Stimulated activated CD8-positive, alpha-beta memory T cell treated with anti-CD3 and anti-CD28 coated beads, Interleukin-4, amount 100 ng/mL, for 4 hours (primary cell): ENCODE measurements around the gene SMARCD3.

ENCODE experiments used
- DNase-seq, 2 donors: peaks; one replicate each; pipeline ENCODE4 v3.0.0-alpha.2; 2020; ENCODE audit warnings: low read depth in 2 of 2, low spot score in 1 of 2

The SMARCD3 gene

DNA sequence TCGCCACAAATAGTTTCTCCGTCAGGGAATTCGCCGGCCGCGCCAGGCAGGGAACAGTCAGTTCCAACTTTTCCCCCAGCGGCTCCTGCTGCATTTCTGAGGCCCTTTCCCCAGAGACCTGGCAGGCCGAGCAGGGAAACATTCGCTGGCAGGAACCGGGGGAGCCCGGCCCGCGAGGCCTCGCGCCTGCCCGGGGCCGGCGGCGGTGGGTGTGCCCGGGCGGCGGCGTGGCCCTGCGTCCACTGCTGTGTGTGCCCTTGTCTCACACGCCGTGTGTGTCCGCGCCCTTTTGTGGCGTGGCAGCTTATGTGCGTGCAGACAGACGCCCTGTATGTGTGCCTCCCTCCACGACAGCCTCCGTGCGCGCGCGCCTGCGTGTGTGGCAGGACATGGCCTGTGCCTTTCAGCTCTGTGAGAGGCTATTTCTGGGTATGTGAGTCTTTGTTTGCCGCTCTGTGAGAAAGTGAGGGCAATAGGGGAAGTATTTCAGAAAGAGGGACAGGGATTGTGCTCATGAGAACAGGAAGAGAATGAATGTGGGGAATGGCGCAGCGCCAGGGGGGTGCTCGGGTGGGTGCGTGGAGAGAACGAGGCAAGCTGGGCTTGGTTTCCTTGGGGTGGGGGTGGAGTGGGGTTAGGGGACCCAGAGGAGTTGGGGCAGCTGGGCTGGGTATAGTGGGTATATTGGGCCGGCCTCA lies 689 bp upstream of the SMARCD3 start:
- no peak for DNase-seq

DNA sequence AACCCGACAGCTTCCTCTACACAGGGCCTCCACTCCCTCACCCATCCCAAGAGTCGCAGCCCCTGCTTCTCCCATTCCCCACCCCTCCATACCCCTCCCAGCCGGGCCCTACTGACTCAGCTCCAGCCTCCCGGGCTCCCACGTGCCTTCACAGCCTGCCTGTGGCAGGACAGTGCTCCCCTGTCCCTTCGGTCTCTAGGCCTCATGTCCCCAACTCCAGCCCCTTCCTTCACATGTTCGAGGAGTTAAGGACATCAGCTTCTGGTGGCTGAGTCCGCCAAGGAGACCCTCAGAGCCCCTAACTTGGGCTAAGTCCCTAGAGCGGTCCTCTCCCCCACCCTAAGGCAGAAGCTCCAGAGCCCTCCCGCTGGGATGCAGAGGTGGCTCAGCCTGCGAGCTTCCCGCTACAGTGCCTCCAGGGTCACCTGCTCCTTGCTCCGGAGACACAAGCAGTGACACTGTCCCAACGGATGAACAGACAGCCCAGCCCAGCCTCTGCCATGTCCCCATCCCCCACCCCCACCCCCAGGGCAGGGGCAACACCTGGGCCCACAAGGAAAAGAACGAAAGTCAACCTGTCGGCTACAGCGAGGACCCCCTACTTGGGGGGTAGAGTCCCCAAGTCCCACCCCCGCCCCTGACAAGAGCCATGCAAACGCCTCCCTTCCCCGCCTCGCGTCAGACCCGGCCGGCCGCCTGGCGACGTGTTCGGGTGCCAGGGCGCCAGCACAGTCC lies 716 bp downstream of the SMARCD3 start:
- no peak for DNase-seq

DNA sequence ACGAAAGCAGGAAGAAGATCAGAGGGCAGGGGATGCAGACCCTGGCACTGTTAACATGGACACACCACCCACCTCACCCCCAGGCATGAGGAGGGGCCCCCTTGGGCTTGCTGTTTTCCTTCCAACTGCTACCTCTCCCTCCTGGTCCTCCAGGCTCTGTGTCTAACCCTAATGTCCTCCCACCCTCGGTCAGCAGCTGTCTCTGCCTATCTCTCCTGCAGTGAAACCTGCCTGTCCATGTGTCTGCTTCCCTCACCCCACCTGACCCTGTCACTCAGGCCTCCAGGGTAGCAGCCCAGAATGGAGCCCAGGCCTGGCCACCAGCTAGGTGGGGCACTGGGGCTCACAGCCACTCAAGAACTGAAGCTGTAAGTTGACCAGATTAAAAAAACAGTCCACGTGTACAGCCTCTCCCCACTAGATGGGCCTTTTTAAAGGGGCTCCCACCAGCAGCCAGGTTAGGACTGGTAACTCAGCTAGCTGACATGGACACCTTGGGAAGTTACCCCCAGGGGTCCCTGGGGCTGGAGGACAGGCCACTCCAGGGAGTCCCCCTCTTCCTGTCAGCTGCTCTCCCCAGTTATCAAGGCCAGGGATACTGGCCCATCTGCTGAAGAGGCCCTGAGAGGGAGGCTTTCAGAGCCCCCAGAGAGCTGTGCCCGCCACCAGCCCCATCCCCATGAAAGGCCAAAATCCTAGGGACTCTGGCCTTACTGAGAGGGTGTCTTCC lies 1.5 kb downstream of the SMARCD3 start:
- no peak for DNase-seq

DNA sequence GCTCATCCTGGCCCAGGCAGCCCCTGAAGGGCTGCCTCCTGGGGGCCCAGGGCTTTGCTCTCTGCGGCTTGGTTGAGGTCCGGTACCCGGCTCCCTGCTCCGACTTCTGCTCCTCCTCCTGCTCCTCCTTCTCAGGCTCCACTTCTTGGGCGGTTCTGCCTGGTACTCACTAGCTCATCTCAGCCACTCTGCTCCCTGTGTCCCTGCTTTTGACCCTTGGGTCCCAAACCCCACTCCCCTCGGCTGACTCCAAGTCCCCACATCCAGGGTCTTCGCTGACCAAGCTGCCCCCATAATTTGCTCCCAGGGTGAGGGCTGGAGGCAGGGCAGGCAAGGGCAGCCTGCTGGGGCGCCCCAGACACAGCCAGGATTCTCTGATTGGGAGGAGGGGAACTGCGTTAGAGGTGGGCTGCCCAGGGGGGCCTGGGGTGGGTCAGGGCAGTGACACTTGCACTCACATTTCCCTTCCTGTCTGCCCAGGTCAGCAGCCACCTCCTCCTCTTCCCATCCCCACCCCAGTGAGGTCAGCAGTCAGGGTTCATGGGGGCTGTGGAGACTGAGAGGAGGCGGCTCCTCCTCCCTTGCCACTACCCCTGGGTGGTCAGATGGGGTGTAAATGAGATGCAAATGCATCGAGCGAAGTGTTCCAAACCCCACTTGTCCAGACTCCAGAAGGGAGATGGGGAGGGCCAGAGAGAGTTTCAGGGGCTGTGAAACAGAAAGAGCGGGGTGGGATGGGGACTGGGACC lies 2.2 kb downstream of the SMARCD3 start:
- no peak for DNase-seq

DNA sequence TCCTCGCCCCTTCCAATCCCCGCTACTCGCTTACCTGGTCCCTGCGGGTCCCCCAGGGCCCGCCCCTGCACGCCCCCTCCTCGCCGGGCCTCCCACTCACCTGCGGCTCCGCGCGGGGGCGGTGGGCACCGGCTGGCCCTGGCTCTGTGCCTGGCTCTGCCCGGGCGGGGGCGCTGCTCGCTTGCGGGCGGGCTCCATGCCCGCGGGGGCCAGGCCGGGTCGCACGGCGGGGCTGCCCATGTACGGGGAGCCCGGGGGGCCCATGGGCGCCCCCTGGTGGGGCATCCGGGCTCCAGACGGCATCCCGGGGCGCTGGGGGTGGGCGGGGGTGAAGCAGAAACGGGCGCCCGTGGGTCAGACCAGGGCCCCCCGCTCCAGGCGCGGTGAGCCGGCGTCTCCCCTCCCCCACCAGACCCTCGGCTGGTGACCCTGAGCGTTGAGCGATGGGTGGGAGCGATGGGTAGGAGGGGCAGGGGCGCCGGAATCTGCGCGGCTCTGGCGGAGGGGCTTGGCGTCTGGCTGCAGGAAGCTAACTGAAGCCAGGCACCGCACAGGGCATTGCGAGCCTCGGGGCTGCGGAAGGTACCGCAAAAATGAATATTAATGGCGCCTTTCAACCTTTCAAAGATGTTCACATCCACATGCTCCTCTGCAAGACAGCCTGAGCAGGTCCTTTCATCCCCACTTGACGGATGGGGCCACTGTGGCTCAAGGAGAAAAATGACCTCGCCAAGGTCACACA lies 3.0 kb downstream of the SMARCD3 start:
- no peak for DNase-seq

DNA sequence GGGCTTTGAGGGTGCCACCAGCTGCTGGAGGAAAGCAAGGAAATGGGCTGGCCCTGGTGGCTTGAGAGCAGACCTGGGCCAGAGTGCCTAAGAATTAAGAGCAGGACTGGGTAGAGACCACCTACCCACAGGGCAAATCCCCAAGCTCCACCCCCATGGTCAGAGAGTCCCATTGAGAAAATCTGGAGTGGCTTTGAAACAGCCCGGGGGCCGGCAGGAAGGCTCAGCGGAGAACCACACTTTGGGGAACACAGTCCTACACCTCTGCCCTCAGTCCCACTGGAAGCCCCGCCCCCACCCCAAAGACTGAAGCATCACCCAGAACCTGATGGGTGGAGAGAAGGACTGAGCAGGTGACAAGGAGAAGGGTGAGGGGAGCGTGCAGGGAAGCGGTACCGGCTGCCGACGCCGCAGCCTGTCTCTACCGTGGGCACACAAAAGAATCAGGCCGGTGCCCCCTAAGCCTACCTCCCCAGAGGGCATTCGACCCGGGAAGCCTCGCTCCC lies 3.6 kb downstream of the SMARCD3 start:
- DNase-seq, result no peak

DNA sequence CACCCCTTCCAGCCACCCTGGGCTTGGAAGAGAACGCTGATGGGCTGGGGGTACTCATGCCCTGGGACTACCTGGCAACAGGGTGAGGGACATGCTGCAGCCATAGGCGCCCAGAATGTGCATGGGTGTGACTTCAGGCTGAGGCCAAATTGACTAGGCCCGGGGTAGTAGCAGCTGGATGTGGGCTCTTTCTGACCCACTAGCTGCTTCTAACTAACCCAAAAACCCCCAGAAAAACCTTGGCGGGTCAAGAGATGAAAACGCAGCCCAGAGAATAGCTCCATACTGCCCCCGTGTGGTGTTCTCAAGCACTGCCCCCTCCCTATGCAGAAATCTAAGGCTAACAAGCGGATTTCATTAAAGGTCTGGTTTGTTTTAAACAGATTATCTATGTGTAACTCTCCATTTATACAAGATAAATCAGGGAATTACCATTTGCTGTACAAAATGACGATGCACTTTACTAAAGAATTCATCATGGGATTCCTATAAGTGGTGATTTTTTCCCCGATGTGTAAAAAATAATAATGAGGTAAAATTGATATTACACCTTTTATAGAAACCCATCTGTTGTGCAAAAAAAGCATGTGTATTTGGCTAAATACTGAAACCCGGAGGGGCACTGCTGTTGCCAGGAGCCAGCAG lies 4.2 kb downstream of the SMARCD3 start:
- DNase-seq, result no peak

DNA sequence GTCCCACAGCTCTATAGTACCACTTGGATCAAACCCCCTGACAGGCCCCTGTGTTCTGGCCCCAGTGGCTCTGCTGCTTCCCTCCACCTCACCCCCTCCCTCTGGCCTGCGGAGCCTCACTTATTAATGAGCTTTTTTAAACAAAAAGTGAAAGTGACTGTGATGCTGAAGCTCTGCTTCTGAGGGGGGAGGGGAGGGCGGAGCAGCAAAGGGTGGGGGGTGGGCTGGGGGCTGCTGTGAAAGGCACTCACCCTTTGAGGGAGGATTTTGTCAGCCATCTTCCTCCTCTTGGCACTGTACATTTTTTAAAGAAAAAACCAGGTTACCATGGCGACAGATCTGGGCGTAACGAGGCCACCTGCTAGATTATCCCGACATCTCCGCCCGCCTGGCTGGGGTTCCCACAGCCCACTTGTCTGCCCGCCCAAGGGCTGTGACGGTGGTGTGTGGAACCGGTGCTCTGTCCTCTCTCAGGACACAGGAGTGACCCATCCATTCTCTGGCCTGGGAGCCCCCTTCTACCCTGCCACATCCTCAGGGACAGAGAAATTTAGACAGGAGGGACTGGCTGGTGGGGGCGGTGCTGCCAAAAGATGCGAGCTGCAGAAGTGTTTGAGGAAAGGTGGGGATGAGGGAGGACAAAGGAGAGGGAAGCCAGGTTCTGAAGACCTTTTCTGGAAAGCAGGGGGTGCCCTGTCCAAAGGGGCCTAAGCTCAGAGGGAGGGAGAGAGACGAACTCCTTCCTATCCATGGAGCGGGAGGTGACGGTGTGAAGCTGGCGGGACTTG lies 4.9 kb downstream of the SMARCD3 start:
- no peak for DNase-seq

DNA sequence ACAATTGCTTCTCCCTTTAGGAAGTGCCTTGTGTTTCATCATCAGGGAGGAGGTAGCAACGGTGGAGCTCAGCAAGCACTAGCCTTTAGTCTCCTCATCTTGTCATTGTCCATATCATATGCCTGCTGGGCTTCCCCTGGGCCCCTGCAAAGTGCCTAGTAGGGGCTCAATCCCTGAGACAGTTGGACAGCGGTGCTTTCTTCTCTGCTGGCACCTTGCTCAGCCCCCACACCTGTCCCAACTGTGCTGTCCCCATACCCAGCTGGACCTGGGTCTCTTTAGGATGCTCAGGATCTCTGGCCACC lies 5.5 kb downstream of the SMARCD3 start:
- DNase-seq, result no peak

DNA sequence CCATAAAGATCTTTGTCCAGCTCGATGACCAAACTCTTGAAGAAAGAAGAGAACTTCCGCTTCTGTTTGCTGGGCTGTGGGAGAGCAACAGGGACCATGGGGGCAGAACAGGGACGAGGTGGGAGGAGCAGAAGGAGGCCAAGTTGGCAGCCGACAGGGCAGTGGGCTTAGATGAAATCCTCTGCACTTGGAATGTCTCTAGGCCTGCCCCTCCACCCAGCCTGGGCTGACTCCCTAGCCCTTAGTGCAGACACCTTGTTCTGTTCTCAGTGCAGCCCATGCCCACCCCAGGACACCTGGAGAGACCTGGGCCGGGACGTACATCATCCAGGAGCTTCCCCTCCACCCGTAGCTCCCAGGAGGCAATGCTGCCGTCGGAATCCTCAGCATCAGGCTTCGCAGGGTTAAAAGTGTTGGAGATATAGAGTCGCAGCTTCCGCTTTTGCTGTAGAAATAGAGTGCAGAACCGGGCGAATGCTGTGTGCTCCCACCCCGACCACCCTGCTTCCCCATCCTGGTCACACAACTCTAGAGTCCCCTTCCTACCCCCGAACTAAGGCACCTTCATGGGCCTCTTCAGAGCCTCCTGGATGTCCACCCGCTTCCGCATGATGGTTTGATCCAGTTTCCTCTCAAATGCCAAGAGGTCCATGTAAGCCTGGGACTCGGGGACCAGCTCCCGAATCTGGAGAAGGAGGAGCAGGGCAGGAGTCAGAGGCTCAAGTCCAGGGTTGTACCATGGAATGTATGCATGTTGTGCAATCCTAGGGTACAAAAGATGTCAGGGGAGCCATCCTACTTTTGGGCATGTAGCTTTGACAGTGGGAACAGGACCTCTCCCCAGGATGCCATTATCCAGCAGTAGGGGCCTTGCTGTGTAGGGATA lies 6.1 kb downstream of the SMARCD3 start:
- DNase-seq, result no peak

DNA sequence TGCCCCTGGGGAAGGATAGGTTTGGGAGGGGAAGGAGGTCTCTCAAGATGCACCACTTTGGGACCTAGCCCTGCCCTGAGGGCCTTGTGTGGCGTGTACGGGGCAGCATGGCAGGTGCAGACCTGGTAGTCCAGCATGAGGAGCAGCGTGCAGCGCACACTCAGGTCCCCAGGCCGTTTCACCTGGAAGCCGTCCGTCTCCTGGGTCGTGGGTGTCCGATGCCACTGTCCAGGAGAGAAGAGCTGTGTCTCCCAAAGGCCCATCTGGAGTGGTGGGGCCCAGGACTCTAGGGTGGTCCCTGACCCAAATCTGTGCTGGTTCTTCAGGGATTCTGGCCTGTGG lies 6.8 kb downstream of the SMARCD3 start:
- no peak for DNase-seq

DNA sequence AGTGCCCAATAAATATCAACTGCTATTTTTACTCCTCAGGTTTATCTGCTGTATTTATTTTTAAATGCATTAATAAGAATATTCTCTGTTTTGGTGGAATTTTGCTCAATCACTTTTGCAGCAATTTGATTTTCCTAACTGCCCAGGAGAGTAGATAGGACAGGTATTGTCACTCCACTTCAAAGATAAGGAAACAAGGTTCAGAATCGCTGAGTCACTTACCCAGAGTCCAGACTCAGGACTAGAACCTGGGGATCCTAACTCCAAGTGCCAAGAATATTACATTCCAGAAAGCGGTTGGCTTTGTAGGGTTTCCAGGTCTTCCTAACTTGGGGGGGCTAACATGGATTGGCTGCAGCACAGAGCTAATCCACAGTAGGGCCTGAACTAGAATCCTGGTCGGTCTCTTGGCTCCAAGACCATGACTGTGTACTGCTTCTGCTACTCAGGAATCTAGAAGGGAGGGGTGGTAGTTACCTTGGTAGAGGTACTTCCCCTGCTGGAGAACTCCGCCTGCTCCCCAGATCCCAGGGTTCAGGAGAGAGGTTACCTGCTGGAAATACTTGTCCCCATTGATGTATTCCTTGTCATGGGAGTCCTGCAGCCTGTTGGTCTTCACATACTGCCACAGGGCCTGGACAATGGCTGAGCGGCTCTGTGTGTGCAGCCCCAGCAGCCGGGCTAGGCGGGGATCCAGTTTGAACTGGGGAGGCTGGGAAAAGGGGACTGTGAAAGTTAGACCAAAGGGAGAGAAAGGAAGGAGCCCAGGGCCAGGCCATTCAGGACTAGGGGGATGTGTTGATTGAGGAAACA lies 7.3 kb downstream of the SMARCD3 start:
- DNase-seq, result no peak

DNA sequence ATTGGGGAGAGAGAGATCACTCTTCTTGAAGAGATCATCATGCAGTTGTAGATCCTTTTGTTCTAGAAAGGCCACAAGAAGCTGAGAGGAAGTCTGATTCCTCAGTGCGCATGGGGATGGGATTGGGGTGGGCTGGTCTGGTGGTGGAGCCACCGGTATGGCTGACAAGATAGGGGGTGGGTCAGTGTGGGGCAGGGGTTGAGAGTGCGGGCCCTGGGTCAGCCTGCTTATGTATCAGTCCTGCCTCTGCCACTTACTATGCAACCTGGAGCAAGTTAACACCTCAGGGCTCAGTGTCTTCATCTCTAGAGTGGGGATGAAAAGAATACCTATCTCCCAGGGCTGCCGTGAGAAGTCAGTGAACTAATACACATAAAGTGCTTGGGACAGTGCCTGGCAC lies 8.0 kb downstream of the SMARCD3 start:
- no peak for DNase-seq

DNA sequence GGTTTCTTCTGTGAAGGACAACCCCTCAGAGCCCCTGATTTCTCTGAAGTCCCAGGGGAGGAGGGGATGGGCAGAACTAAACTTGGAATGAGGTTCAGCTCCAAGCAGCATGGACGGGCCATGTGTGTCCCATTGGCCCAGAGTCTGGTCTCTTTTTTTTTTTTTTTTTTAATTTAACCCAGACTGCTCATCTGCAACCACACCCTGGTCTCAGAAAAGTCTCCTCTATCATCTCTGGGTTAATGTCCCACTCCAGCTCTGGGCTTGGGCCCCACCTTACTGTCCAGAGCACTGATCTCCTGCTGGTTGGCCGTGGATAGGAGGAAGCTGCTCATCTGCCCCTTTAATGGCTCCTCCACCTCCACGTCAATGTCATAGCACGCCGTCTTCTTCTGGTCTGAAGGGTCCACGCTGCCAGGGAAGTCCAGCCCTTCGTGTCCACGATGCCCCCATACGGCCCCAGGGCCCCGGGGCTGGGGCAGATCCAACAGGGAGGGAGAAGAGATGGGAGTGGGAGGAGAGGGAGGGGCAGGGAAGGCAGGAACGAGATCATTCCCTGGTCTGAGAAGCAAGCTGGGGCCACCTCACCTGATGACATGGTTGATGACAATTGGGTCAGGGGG lies 8.5 kb downstream of the SMARCD3 start:
- no peak for DNase-seq

DNA sequence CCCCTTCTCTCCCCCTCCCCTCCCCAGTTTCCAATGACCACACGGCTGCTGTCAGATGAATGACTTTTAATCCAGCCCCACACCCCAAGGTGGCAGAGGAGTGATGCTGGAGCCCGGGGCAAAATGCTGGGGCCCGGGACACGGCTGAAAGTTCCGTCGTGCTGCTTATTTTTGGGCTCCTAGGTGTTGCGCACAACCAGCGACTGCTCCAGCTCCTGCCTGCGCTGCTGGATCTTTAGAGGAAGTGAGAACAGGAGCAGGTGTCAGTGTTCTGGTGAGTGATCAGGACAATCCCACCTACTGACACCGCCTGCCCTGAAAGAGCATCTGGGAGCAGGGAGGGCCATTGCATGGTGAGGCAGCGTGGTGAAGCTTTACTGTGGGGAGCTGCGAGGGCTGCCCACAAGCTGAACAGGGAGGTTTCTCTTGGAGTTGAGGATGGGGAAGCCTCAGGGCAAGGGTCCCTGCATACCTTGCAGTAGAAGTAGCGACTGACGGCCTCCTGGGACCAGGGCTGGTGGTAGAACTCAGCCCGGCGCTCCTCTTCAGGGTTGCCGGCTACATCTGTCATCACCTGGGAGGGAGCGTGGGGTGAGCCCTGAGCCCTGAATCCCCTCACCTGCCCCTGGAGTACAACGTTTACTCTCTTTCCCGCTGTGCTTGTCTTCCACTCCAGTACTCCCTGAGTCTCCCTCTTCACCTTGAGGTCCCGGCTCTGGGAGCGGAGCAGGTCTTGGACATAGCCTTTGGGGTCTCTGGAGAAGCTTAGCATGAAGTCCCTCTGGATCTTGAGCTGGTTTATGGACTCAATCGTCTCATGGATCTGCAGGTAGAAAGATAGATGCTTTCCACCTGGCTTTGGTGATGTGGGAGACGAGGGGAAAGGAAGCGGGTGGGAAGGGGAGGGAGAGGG lies 9.3 kb downstream of the SMARCD3 start:
- no peak for DNase-seq

DNA sequence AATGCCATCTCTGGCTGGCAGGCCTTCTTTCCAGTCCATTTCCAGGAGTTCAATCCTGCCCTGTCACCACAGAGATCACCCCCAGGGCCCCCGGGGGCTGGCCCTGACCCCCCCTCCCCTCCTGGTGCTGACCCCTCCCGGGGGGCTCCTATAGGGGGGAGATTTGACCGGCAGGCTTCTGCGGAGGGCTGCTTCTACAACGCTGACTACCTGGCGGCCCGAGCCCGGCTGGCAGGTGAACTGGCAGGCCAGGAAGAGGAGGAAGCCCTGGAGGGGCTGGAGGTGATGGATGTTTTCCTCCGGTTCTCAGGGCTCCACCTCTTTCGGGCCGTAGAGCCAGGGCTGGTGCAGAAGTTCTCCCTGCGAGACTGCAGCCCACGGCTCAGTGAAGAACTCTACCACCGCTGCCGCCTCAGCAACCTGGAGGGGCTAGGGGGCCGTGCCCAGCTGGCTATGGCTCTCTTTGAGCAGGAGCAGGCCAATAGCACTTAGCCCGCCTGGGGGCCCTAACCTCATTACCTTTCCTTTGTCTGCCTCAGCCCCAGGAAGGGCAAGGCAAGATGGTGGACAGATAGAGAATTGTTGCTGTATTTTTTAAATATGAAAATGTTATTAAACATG lies 10.2 kb downstream of the SMARCD3 start:
- no peak for DNase-seq
